Psoas muscle (tissue), 8 donors: Measurements from ENCODE around the gene CLUH. TPM values are rescaled to one million over a fixed set of nuclear protein-coding genes. Genes with fewer than 3 reads are reported as not detected.

Experiments used
- ATAC-seq, 4 donors: fragments of 200-7000 bp; cut with Tn5 transposase; one replicate each; pipeline ENCODE4 v1.9.1; 2020; ENCODE audit warnings: moderate library complexity in 3 of 4, mild to moderate bottlenecking in 2 of 4
- DNase-seq, 2 donors: peaks; one replicate each; pipeline ENCODE4 v3.0.0-alpha.2; 2020
- H3K27ac ChIP-seq: fragments of 200-600 bp; one replicate; pipeline ENCODE4 v1.8.0; 2022
- H3K27me3 ChIP-seq, 3 donors: fragments of 200-600 bp in 1 of 3; one replicate each; pipeline versions ENCODE4 v1.6.1 to v1.8.0; 2013 to 2022; ENCODE audit warnings: low read length in 2 of 3, mild to moderate bottlenecking in 2 of 3, moderate library complexity in 1 of 3; ENCODE audit not compliant: insufficient read depth in 3 of 3
- H3K36me3 ChIP-seq, 2 donors: fragments of 200-600 bp in 1 of 2; one replicate each; pipeline versions ENCODE4 v1.6.1 to v1.8.0; 2013 to 2022; ENCODE audit warnings: low read depth in 1 of 2, mild to moderate bottlenecking in 1 of 2, moderate library complexity in 1 of 2; ENCODE audit not compliant: insufficient read depth in 1 of 2
- H3K4me1 ChIP-seq: fragments of 200-600 bp; one replicate; pipeline ENCODE4 v1.8.0; 2022
- H3K4me3 ChIP-seq: fragments of 200-600 bp; one replicate; pipeline ENCODE4 v1.8.0; 2022; ENCODE audit warnings: mild to moderate bottlenecking
- H3K9me3 ChIP-seq: fragments of 200-600 bp; one replicate; pipeline ENCODE4 v1.8.0; 2022
- CTCF ChIP-seq: fragments of 200-600 bp; IDR thresholded peaks from one replicate; pipeline ENCODE4 v1.8.0; 2022; ENCODE audit warnings: antibody characterized with exemption
- WGBS, 3 donors: extraction: QIAGEN DNeasy Blood & Tissue Kit; methylation state at CpG; one replicate each; pipeline versions ENCODE4 v1.1.6 to v1.1.7; 2013; 5-methylcytosine and 5-hydroxymethylcytosine counted together
- intact Hi-C, 2 donors: fragments of 100-400 bp; cut with DNase I; formaldehyde crosslinking; loops; one replicate each; pipeline versions ENCODE4 v1.11.0 to v1.14.2; 2022
- polyA plus RNA-seq, 3 donors: library from polyadenylated mRNA; stranded (reverse); fragments of 200-250 nt; gene quantifications; one replicate each; pipeline ENCODE4 v1.2.3, GENCODE V29; 2013
- total RNA-seq, 4 donors: library from RNA; stranded (reverse); fragmentation: NEBNext Ultra II Directional in 2 of 4; extraction: Animal tissue kit (Norgen Biotek cat#: 25700) in 2 of 4; gene quantifications; one replicate each; pipeline versions ENCODE4 v1.2.1 to v1.2.4, GENCODE V29; 2021 to 2023
- donor health status: healthy with polysubstance abuse.
- donor health status: DM: no; HTN: no; CAD: no; lungs with moderate emphysema.
- donor health status: Bipolar disorder and iron deficiency.
- donor health status: healthy.
- donor health status: DM: yes; HTN: yes; CAD: no.
- donor health status: DM: no; HTN: no; CAD: no.
- donor health status: DM: no; HTN: no; CAD: no.
- donor health status: DM: yes; HTN: yes; CAD: no.

The CLUH gene
- total and polyA plus RNA-seq, 7 donors: 92.2 to 218 (median 121) TPM

GRCh38 chr17:2693561-2694380 is 17.8 kb downstream of the CLUH start:
- ATAC-seq (no peak), DNase-seq (peak in 1 of 2 donors; percentile 65)
- 87 to 90% (median 87%) methylated on average over 34 to 37 of the region's 37 CpGs for WGBS, 3 donors
- no peaks in the 10 kb centered on the region for H3K27me3 ChIP-seq
- no peaks in the 10 kb centered on the region for H3K9me3 ChIP-seq
- peaks cover 4 to 87% of the 10 kb centered on the region in 2 donors for H3K36me3 ChIP-seq
- intact Hi-C loops: no loop called here
- no peak overlapping the region for H3K27ac ChIP-seq
- no peak for TF ChIP-seq CTCF
- H3K4me3 ChIP-seq: no peak overlapping the region
- H3K4me1 ChIP-seq: peaks cover 6% of the 10 kb centered on the region

GRCh38 chr17:2692781-2693135 is 18.8 kb downstream of the CLUH start:
- no peaks in the 10 kb centered on the region for H3K27me3 ChIP-seq
- WGBS, 3 donors: 84 to 100% (median 90%) methylated on average over 4 to 14 of the region's 14 CpGs
- H3K9me3 ChIP-seq: no peaks in the 10 kb centered on the region
- no peak for TF ChIP-seq CTCF
- no peak overlapping the region for H3K4me3 ChIP-seq
- ATAC-seq (no peak), DNase-seq (no peak)
- peaks cover 0 to 77% of the 10 kb centered on the region in 2 donors for H3K36me3 ChIP-seq
- intact Hi-C loops: no loop called here
- peaks cover 16% of the 10 kb centered on the region for H3K4me1 ChIP-seq
- no peak overlapping the region for H3K27ac ChIP-seq

- Histone ChIP-seq H3K9me3 (no peaks in the 10 kb centered on the region), H3K4me1 (peaks cover 22% of the 10 kb centered on the region), H3K27ac (no peak overlapping the region), H3K36me3 (peaks cover 0 to 71% of the 10 kb centered on the region in 2 donors), H3K4me3 (no peak overlapping the region), H3K27me3 (no peaks in the 10 kb centered on the region)
- ATAC-seq (no peak), DNase-seq (no peak)
- intact Hi-C loops: no loop called here
- TF ChIP-seq CTCF: no peak
- WGBS, 3 donors: 82 to 89% (median 88%) methylated on average over 62 to 71 of the region's 71 CpGs
These were observed 19.4 kb downstream of the CLUH start for GRCh38 chr17:2691965-2692780.

- Histone ChIP-seq H3K4me3 (no peak overlapping the region), H3K36me3 (peaks cover 0 to 62% of the 10 kb centered on the region in 2 donors), H3K4me1 (peaks cover 31% of the 10 kb centered on the region), H3K9me3 (no peaks in the 10 kb centered on the region), H3K27ac (no peak overlapping the region), H3K27me3 (no peaks in the 10 kb centered on the region)
- WGBS, 3 donors: 94 to 95% (median 94%) methylated on average over 50 to 62 of the region's 62 CpGs
- intact Hi-C loops: no loop called here
- DNase-seq (no peak), ATAC-seq (no peak)
- no peak for TF ChIP-seq CTCF
These were observed 20.3 kb downstream of the CLUH start for GRCh38 chr17:2691069-2691871.
